ENCODE data around the gene KDM5C.
A peak's percentile ranks its signal among the peaks of the same experiment; 100 is the strongest.

KDM5C gene

GRCh38 chrX:53262189-53262917, 37.3 kb upstream of the KDM5C start:
- no peaks in the 10 kb centered on the region for H3K9me3 ChIP-seq
- H3K9ac ChIP-seq, result no peak overlapping the region
- H3K4me2 ChIP-seq, result peak overlapping the region; percentile 61
- no peak overlapping the region; the same call in 1 of the 2 replicates for H3K27ac ChIP-seq
- H3K27me3 ChIP-seq, result peaks cover 83% of the 10 kb centered on the region
- H3K36me3 ChIP-seq, result no peaks in the 10 kb centered on the region
- TF ChIP-seq Cebpa-rat (IDR thresholded peaks at IDR 0.05), result no peak
- H3K4me3 ChIP-seq, result no peak overlapping the region
- H4K20me1 ChIP-seq, result peaks cover 26% of the 10 kb centered on the region; the same call in 1 of the 2 replicates
- H3K4me1 ChIP-seq, result peaks cover 66% of the 10 kb centered on the region

GRCh38 chrX:53261355-53261972, 36.5 kb upstream of the KDM5C start:
- Histone ChIP-seq H4K20me1 (peaks cover 34% of the 10 kb centered on the region; the same call in 1 of the 2 replicates), H3K4me1 (peaks cover 63% of the 10 kb centered on the region), H3K36me3 (no peaks in the 10 kb centered on the region), H3K4me2 (peak overlapping the region; percentile 61), H3K4me3 (no peak overlapping the region), H3K27me3 (peaks cover 78% of the 10 kb centered on the region), H3K9ac (no peak overlapping the region), H3K9me3 (no peaks in the 10 kb centered on the region), H3K27ac (no peak overlapping the region)
- no peak for TF ChIP-seq Cebpa-rat (IDR thresholded peaks at IDR 0.05)

- Histone ChIP-seq H4K20me1 (peaks cover 30% of the 10 kb centered on the region; the same call in 1 of the 2 replicates), H3K9me3 (no peaks in the 10 kb centered on the region), H3K4me2 (peak overlapping the region; percentile 61), H3K9ac (no peak overlapping the region), H3K36me3 (no peaks in the 10 kb centered on the region), H3K27me3 (peaks cover 72% of the 10 kb centered on the region), H3K27ac (no peak overlapping the region), H3K4me3 (no peak overlapping the region), H3K4me1 (peaks cover 57% of the 10 kb centered on the region)
- no peak for TF ChIP-seq Cebpa-rat (IDR thresholded peaks at IDR 0.05)
These were observed 35.8 kb upstream of the KDM5C start for GRCh38 chrX:53260836-53261235.

GRCh38 chrX:53257670-53258423, 32.8 kb upstream of the KDM5C start:
- Histone ChIP-seq H3K27ac (no peak overlapping the region), H4K20me1 (peaks cover 30% of the 10 kb centered on the region; the same call in 1 of the 2 replicates), H3K9me3 (no peaks in the 10 kb centered on the region), H3K27me3 (peaks cover 61% of the 10 kb centered on the region), H3K36me3 (no peaks in the 10 kb centered on the region), H3K9ac (no peak overlapping the region), H3K4me2 (no peak overlapping the region), H3K4me1 (peaks cover 44% of the 10 kb centered on the region), H3K4me3 (no peak overlapping the region)
- TF ChIP-seq Cebpa-rat (IDR thresholded peaks at IDR 0.05), result no peak

- H3K9ac ChIP-seq, result no peak overlapping the region
- no peaks in the 10 kb centered on the region for H3K36me3 ChIP-seq
- peaks cover 59% of the 10 kb centered on the region for H3K27me3 ChIP-seq
- H3K9me3 ChIP-seq, result no peaks in the 10 kb centered on the region
- no peak overlapping the region for H3K27ac ChIP-seq
- TF ChIP-seq Cebpa-rat (IDR thresholded peaks at IDR 0.05), result no peak
- no peak overlapping the region for H3K4me3 ChIP-seq
- H3K4me2 ChIP-seq, result no peak overlapping the region
- peaks cover 30% of the 10 kb centered on the region; the same call in 1 of the 2 replicates for H4K20me1 ChIP-seq
- peaks cover 37% of the 10 kb centered on the region for H3K4me1 ChIP-seq
These were observed 32.2 kb upstream of the KDM5C start for GRCh38 chrX:53257166-53257565.

GRCh38 chrX:53256446-53257041, 31.5 kb upstream of the KDM5C start:
- Histone ChIP-seq H3K4me3 (no peak overlapping the region), H3K27me3 (peaks cover 58% of the 10 kb centered on the region), H3K4me1 (peaks cover 31% of the 10 kb centered on the region), H3K36me3 (no peaks in the 10 kb centered on the region), H3K27ac (no peak overlapping the region), H3K4me2 (no peak overlapping the region), H3K9ac (no peak overlapping the region), H3K9me3 (no peaks in the 10 kb centered on the region), H4K20me1 (peaks cover 29% of the 10 kb centered on the region; the same call in 1 of the 2 replicates)
- no peak for TF ChIP-seq Cebpa-rat (IDR thresholded peaks at IDR 0.05)

GRCh38 chrX:53255738-53256191, 30.8 kb upstream of the KDM5C start:
- no peaks in the 10 kb centered on the region for H3K36me3 ChIP-seq
- no peak for TF ChIP-seq Cebpa-rat (IDR thresholded peaks at IDR 0.05)
- H4K20me1 ChIP-seq, result peaks cover 21% of the 10 kb centered on the region; the same call in 1 of the 2 replicates
- no peak overlapping the region for H3K4me3 ChIP-seq
- peaks cover 58% of the 10 kb centered on the region for H3K27me3 ChIP-seq
- no peak overlapping the region for H3K4me2 ChIP-seq
- H3K27ac ChIP-seq, result no peak overlapping the region
- no peak overlapping the region for H3K9ac ChIP-seq
- peaks cover 23% of the 10 kb centered on the region for H3K4me1 ChIP-seq
- no peaks in the 10 kb centered on the region for H3K9me3 ChIP-seq

GRCh38 chrX:53254570-53255461, 29.8 kb upstream of the KDM5C start:
- Histone ChIP-seq H3K36me3 (no peaks in the 10 kb centered on the region; the same call in 1 of the 2 replicates), H3K9me3 (no peaks in the 10 kb centered on the region), H3K27ac (no peak overlapping the region), H3K9ac (no peak overlapping the region), H4K20me1 (peaks cover 19% of the 10 kb centered on the region; the same call in 1 of the 2 replicates), H3K4me2 (no peak overlapping the region), H3K27me3 (peaks cover 57% of the 10 kb centered on the region), H3K4me3 (no peak overlapping the region), H3K4me1 (peaks cover 20% of the 10 kb centered on the region)
- TF ChIP-seq Cebpa-rat (IDR thresholded peaks at IDR 0.05), result no peak
